H9 (cell line): ENCODE measurements around the gene PTPRR. TPM values are rescaled to one million over a fixed set of nuclear protein-coding genes. Genes with fewer than 3 reads are reported as not detected.

Experiments used
- DNase-seq: peaks from one replicate; pipeline ENCODE4 v3.0.0-alpha.2; 2017
- H2AFZ ChIP-seq: one replicate; pipeline ENCODE4 v1.6.1; 2013; ENCODE audit warnings: mild to moderate bottlenecking, low read length, control low read depth, moderate library complexity
- H2AK5ac ChIP-seq: 2 replicates; pipeline ENCODE4 v1.6.1; 2013; ENCODE audit warnings: low read length, control low read depth, mixed read lengths; ENCODE audit not compliant: insufficient read length
- H2BK120ac ChIP-seq: one replicate; pipeline ENCODE4 v1.6.1; 2013; ENCODE audit warnings: low read depth, mild to moderate bottlenecking, low read length, control low read depth, inconsistent platforms; ENCODE audit not compliant: poor library complexity, severe bottlenecking
- H2BK12ac ChIP-seq: 2 replicates; pipeline ENCODE4 v1.6.1; 2013; ENCODE audit warnings: low read length, control low read depth, mixed read lengths, low read depth; ENCODE audit not compliant: insufficient read length
- H2BK15ac ChIP-seq: 2 replicates; pipeline ENCODE4 v1.6.1; 2013; ENCODE audit warnings: low read depth, low read length, control low read depth
- H2BK20ac ChIP-seq: one replicate; pipeline ENCODE4 v1.6.1; 2013; ENCODE audit warnings: low read depth, mild to moderate bottlenecking, low read length, control low read depth, inconsistent platforms; ENCODE audit not compliant: poor library complexity, severe bottlenecking
- H2BK5ac ChIP-seq: 2 replicates; pipeline ENCODE4 v1.6.1; 2013; ENCODE audit warnings: low read length, control low read depth, mixed read lengths; ENCODE audit not compliant: insufficient read length
- H3K14ac ChIP-seq: 2 replicates; pipeline ENCODE4 v1.6.1; 2013; ENCODE audit warnings: low read length, control low read depth; ENCODE audit not compliant: insufficient read depth
- H3K18ac ChIP-seq: 2 replicates; pipeline ENCODE4 v1.6.1; 2013; ENCODE audit warnings: low read depth, mild to moderate bottlenecking, mixed read lengths, low read length, control low read depth; ENCODE audit not compliant: insufficient read length
- H3K23ac ChIP-seq: 2 replicates; pipeline ENCODE4 v1.6.1; 2013; ENCODE audit warnings: low read length, control low read depth, mixed read lengths, low read depth; ENCODE audit not compliant: insufficient read length
- H3K23me2 ChIP-seq: 2 replicates; pipeline ENCODE4 v1.6.1; 2013; ENCODE audit warnings: low read depth, mild to moderate bottlenecking, mixed read lengths, low read length, control low read depth; ENCODE audit not compliant: insufficient read length, poor library complexity, severe bottlenecking
- H3K27ac ChIP-seq: 2 replicates; pipeline ENCODE4 v1.5.1; 2013; ENCODE audit warnings: low read length, control low read depth, mixed read lengths, low read depth; ENCODE audit not compliant: insufficient read length
- H3K27me3 ChIP-seq: 2 replicates; pipeline ENCODE4 v1.6.1; 2013; ENCODE audit warnings: low read length, control low read depth, inconsistent platforms; ENCODE audit not compliant: insufficient read depth
- H3K4ac ChIP-seq: 2 replicates; pipeline ENCODE4 v1.6.1; 2013; ENCODE audit warnings: low read depth, mild to moderate bottlenecking, control low read depth, inconsistent platforms, low read length, moderate library complexity
- H3K4me1 ChIP-seq: 2 replicates; pipeline ENCODE4 v1.6.1; 2013; ENCODE audit warnings: low read length, control low read depth, inconsistent platforms; ENCODE audit not compliant: insufficient read depth
- H3K4me2 ChIP-seq: 2 replicates; pipeline ENCODE4 v1.6.1; 2013; ENCODE audit warnings: low read length, control low read depth, mixed read lengths; ENCODE audit not compliant: insufficient read length, insufficient read depth
- H3K56ac ChIP-seq: 2 replicates; pipeline ENCODE4 v1.6.1; 2013; ENCODE audit warnings: low read depth, mild to moderate bottlenecking, mixed read lengths, low read length, control low read depth; ENCODE audit not compliant: insufficient read length
- H3K79me1 ChIP-seq: 2 replicates; pipeline ENCODE4 v1.6.1; 2013; ENCODE audit warnings: low read depth, mild to moderate bottlenecking, moderate library complexity, low read length, control low read depth, inconsistent platforms; ENCODE audit not compliant: insufficient read depth, poor library complexity, severe bottlenecking
- H3K79me2 ChIP-seq: 2 replicates; pipeline ENCODE4 v1.6.1; 2013; ENCODE audit warnings: low read length, control low read depth, inconsistent platforms; ENCODE audit not compliant: insufficient read depth
- H3K9ac ChIP-seq: 2 replicates; pipeline ENCODE4 v1.6.1; 2013; ENCODE audit warnings: low read length, control low read depth, mixed read lengths; ENCODE audit not compliant: insufficient read length; ENCODE audit errors: extremely low read depth
- H3K9me3 ChIP-seq: one replicate; pipeline ENCODE4 v1.6.1; 2013; ENCODE audit warnings: low read depth, low read length, inconsistent platforms; ENCODE audit not compliant: control insufficient read depth
- H3T11ph ChIP-seq: one replicate; pipeline ENCODE4 v1.6.1; 2013; ENCODE audit warnings: mild to moderate bottlenecking, low read length, control low read depth, inconsistent platforms
- H4K20me1 ChIP-seq: one replicate; pipeline ENCODE4 v1.6.1; 2013; ENCODE audit not compliant: control insufficient read depth, insufficient read length, insufficient read depth
- H4K5ac ChIP-seq: 2 replicates; pipeline ENCODE4 v1.6.1; 2013; ENCODE audit warnings: low read depth, mild to moderate bottlenecking, mixed read lengths, low read length, control low read depth; ENCODE audit not compliant: insufficient read length
- H4K8ac ChIP-seq: replicated peaks from 2 replicates; pipeline ENCODE4 v1.6.1; 2013; ENCODE audit warnings: low read length, control low read depth, mixed read lengths, low read depth; ENCODE audit not compliant: insufficient read length
- H4K91ac ChIP-seq: 2 replicates; pipeline ENCODE4 v1.6.1; 2013; ENCODE audit warnings: low read depth, mild to moderate bottlenecking, moderate library complexity, mixed read lengths, low read length, control low read depth; ENCODE audit not compliant: insufficient read length
- H3K27ac Mint-ChIP-seq, 3 experiments: 2 replicates in 2 of 3; 3 replicates in 1 of 3; pipeline ENCODE4 v1.8.0; 2020 to 2021; ENCODE audit warnings: mixed read lengths in 3 of 3, mild to moderate bottlenecking in 1 of 3, moderate library complexity in 1 of 3
- H3K27me3 Mint-ChIP-seq: 2 replicates; pipeline ENCODE4 v1.8.0; 2021; ENCODE audit warnings: low read depth, mild to moderate bottlenecking, moderate library complexity, mixed read lengths
- H3K36me3 Mint-ChIP-seq, 3 experiments: 2 replicates in 2 of 3; 3 replicates in 1 of 3; pipeline ENCODE4 v1.8.0; 2020 to 2021; ENCODE audit warnings: low read depth in 3 of 3, mixed read lengths in 3 of 3; ENCODE audit not compliant: insufficient read depth in 1 of 3
- H3K4me1 Mint-ChIP-seq, 2 experiments: 2 replicates each; pipeline ENCODE4 v1.8.0; 2020; ENCODE audit warnings: mixed read lengths in 2 of 2
- H3K4me3 Mint-ChIP-seq, 2 experiments: 2 replicates in 1 of 2; 3 replicates in 1 of 2; pipeline ENCODE4 v1.8.0; 2020 to 2021; ENCODE audit warnings: mild to moderate bottlenecking in 2 of 2, mixed read lengths in 2 of 2, moderate library complexity in 1 of 2
- H3K9me3 Mint-ChIP-seq, 2 experiments: 2 replicates in 1 of 2; 3 replicates in 1 of 2; pipeline ENCODE4 v1.8.0; 2020; ENCODE audit warnings: mild to moderate bottlenecking in 2 of 2, mixed read lengths in 2 of 2, moderate library complexity in 1 of 2
- CTCF ChIP-seq: fragments of 200-600 bp; sonication (generic); conservative IDR thresholded peaks from 3 replicates; pipeline ENCODE4 v1.8.0; 2021; ENCODE audit warnings: antibody characterized with exemption, mild to moderate bottlenecking
- WGBS: extraction: QIAGEN DNeasy Blood & Tissue Kit; methylation state at CpG from one replicate; pipeline ENCODE4 v1.1.7; 2013; ENCODE audit warnings: missing lambda C conversion rate, low lambda C conversion rate, mixed read lengths; ENCODE audit not compliant: insufficient read length; ENCODE audit errors: extremely low coverage; 5-methylcytosine and 5-hydroxymethylcytosine counted together
- total RNA-seq: library from RNA; stranded (reverse); gene quantifications from 2 replicates; pipeline ENCODE4 v1.2.1, GENCODE V29; 2021

The PTPRR gene
- total RNA-seq, 1 experiment from 2014 or later, result 0.22 TPM

GRCh38 chr12:70739756-70740155, 180.8 kb downstream of the PTPRR start:
- H3K4me1 Mint-ChIP-seq, result peaks cover 0 to 3% of the 10 kb centered on the region in 2 experiments; a peak in 2 of 4 replicates
- no peak for TF ChIP-seq CTCF
- Histone ChIP-seq H2BK12ac (no peak overlapping the region), H2AK5ac (no peak overlapping the region), H3K79me2 (no peaks in the 10 kb centered on the region), H3K56ac (no peak overlapping the region), H3K9ac (no peak overlapping the region), H3K27me3 (no peaks in the 10 kb centered on the region), H4K91ac (no peak overlapping the region), H4K8ac (no peak overlapping the region), H2BK120ac (no peak overlapping the region), H3K23ac (no peak overlapping the region), H3K27ac (no peak overlapping the region), H2BK5ac (no peak overlapping the region), H2BK15ac (no peak overlapping the region), H3K79me1 (no peaks in the 10 kb centered on the region), H4K20me1 (no peaks in the 10 kb centered on the region), H2BK20ac (no peak overlapping the region), H3K9me3 (no peaks in the 10 kb centered on the region), H2AFZ (no peak overlapping the region), H3T11ph (no peak overlapping the region), H4K5ac (no peak overlapping the region), H3K14ac (no peak overlapping the region), H3K23me2 (no peaks in the 10 kb centered on the region), H3K4ac (no peak overlapping the region), H3K18ac (no peak overlapping the region), H3K4me2 (no peak overlapping the region), H3K4me1 (no peaks in the 10 kb centered on the region)
- H3K36me3 Mint-ChIP-seq, result peaks cover 4 to 12% (median 7%) of the 10 kb centered on the region in 3 experiments; a peak in 4 of 7 replicates
- no CpG with 5 or more reads among the region's 2 CpGs for WGBS
- peaks cover 7 to 10% of the 10 kb centered on the region in 2 experiments for H3K9me3 Mint-ChIP-seq
- H3K27ac Mint-ChIP-seq, result no peak overlapping the region
- H3K27me3 Mint-ChIP-seq, result no peaks in the 10 kb centered on the region; the same call in 1 of the 2 replicates
- DNase-seq, result no peak
- no peak overlapping the region for H3K4me3 Mint-ChIP-seq
